ENCODE measurements around the gene KRT76. TPM values are rescaled to one million over a fixed set of nuclear protein-coding genes. Genes with fewer than 3 reads are reported as not detected.

The KRT76 gene
- polyA plus RNA-seq, 1 of the 3 experiments (the other 2 are of a cell fraction): not detected

DNA sequence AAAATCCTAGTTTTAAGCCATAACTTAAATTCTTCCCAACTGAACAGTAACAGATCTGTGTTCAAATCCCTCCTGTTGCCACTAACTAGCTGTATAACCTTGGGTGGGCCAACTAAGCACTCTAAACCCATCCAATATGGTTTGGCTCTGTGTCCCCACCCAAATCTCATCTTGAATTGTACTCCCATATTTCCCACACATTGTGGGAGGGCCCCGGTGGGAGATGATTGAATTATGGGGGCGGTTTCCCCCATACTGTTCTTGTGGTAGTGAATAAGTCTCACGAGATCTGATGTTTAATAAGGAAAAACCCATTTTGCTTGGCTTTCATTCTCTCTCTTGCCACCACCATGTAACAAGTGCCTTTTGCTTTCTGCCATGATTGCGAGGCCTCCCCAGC, 38.0 kb upstream of the KRT76 start (continued):
- TF ChIP-seq GATA2 (CRISPR knock-in tag; IDR thresholded peaks at IDR 0.05): no peak
- TF ChIP-seq RCOR1 (IDR thresholded peaks at IDR 0.05; ENCODE audit: low read length): no peak

- H3K9me2 ChIP-seq: no peaks in the 10 kb centered on the region
- H3K4me3 ChIP-seq (ENCODE audit: low read depth in 2 of 2, low read length in 1 of 2): no peak overlapping the region
- no peaks in the 10 kb centered on the region for H3K79me2 ChIP-seq (ENCODE audit: insufficient read depth)
- no peak overlapping the region for H3K4me2 ChIP-seq
- CTCF ChIA-PET: no interaction called here
- WGBS (ENCODE audit: low lambda C conversion rate): 5% methylated on average over 3 of the region's 4 CpGs
- no peak for DNase-seq
- H3K27ac ChIP-seq (ENCODE audit: low read depth in 2 of 2, low read length in 1 of 2): no peak overlapping the region
- H3K9ac ChIP-seq: no peak overlapping the region
- no peaks in the 10 kb centered on the region for H3K9me3 ChIP-seq
- POLR2A ChIA-PET: no interaction called here
- H2AFZ ChIP-seq (ENCODE audit: low read depth): no peak overlapping the region
- peaks cover 31% of the 10 kb centered on the region for H3K27me3 ChIP-seq (ENCODE audit: insufficient read depth)
- no peaks in the 10 kb centered on the region for H3K36me3 ChIP-seq (replicated peaks in 1 of 2; ENCODE audit: control insufficient read depth in 1 of 2, insufficient read depth in 2 of 2, low read length in 1 of 2)
- no peaks in the 10 kb centered on the region for H4K20me1 ChIP-seq (ENCODE audit: insufficient read depth)
- no peaks in the 10 kb centered on the region for H3F3A ChIP-seq (replicated peaks; ENCODE audit: insufficient read depth)
- H3K4me1 ChIP-seq (ENCODE audit: control insufficient read depth in 1 of 2, insufficient read depth in 2 of 2, low read depth in 1 of 2, low read length in 1 of 2): no peaks in the 10 kb centered on the region
- TF ChIP-seq CTCF (IDR thresholded peaks at IDR 0.05): no peak
- TF ChIP-seq, protein P1, sequence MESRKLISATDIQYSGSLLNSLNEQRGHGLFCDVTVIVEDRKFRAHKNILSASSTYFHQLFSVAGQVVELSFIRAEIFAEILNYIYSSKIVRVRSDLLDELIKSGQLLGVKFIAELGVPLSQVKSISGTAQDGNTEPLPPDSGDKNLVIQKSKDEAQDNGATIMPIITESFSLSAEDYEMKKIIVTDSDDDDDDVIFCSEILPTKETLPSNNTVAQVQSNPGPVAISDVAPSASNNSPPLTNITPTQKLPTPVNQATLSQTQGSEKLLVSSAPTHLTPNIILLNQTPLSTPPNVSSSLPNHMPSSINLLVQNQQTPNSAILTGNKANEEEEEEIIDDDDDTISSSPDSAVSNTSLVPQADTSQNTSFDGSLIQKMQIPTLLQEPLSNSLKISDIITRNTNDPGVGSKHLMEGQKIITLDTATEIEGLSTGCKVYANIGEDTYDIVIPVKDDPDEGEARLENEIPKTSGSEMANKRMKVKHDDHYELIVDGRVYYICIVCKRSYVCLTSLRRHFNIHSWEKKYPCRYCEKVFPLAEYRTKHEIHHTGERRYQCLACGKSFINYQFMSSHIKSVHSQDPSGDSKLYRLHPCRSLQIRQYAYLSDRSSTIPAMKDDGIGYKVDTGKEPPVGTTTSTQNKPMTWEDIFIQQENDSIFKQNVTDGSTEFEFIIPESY (IDR thresholded peaks at IDR 0.05; ENCODE audit: borderline replicate concordance, low read depth): no peak
- TF ChIP-seq USF1 (IDR thresholded peaks at IDR 0.05; ENCODE audit: borderline replicate concordance, low read depth): no peak
- no peak for TF ChIP-seq GABPA (IDR thresholded peaks at IDR 0.05; ENCODE audit: low read depth)
- TF ChIP-seq POLR2AphosphoS5 (IDR thresholded peaks at IDR 0.05; ENCODE audit: low read depth, low read length): no peak
- TF ChIP-seq SIN3A (IDR thresholded peaks at IDR 0.05; ENCODE audit: borderline replicate concordance, low read depth, low read length): no peak
- no peak for TF ChIP-seq FOXM1 (IDR thresholded peaks at IDR 0.05; ENCODE audit: low read depth)
These were observed 37.6 kb upstream of the KRT76 start for GRCh38 chr12:52814710-52815155.

- CTCF ChIA-PET: no interaction called here
- Histone ChIP-seq H3K4me1 (ENCODE audit: control insufficient read depth in 1 of 2, insufficient read depth in 2 of 2, low read depth in 1 of 2, low read length in 1 of 2) (no peaks in the 10 kb centered on the region), H2AFZ (ENCODE audit: low read depth) (no peak within 1 kb of the TSS), H3F3A (replicated peaks; ENCODE audit: insufficient read depth) (no peaks in the 10 kb centered on the region), H4K20me1 (ENCODE audit: insufficient read depth) (no peaks in the 10 kb centered on the region), H3K27me3 (ENCODE audit: insufficient read depth) (peaks cover 26% of the 10 kb centered on the region), H3K9me2 (no peaks in the 10 kb centered on the region), H3K9ac (no peak within 1 kb of the TSS), H3K4me3 (ENCODE audit: low read depth in 2 of 2, low read length in 1 of 2) (no peak within 1 kb of the TSS), H3K36me3 (replicated peaks in 1 of 2; ENCODE audit: control insufficient read depth in 1 of 2, insufficient read depth in 2 of 2, low read length in 1 of 2) (no peaks in the 10 kb centered on the region), H3K27ac (ENCODE audit: low read depth in 2 of 2, low read length in 1 of 2) (no peak within 1 kb of the TSS), H3K4me2 (no peak within 1 kb of the TSS), H3K9me3 (no peaks in the 10 kb centered on the region), H3K79me2 (ENCODE audit: insufficient read depth) (no peaks in the 10 kb centered on the region)
- POLR2A ChIA-PET: no interaction called here
- DNase-seq: no peak
- 27% methylated on average over 8 of the region's 15 CpGs for WGBS (ENCODE audit: low lambda C conversion rate)
- TF ChIP-seq MXI1 (IDR thresholded peaks at IDR 0.05; ENCODE audit: low read depth, low read length): no peak
- no peak for TF ChIP-seq CTCF (IDR thresholded peaks at IDR 0.05)
- no peak for TF ChIP-seq FOXJ3 (CRISPR knock-in tag; IDR thresholded peaks at IDR 0.05)
- no peak for TF ChIP-seq USF1 (IDR thresholded peaks at IDR 0.05; ENCODE audit: borderline replicate concordance, low read depth)
- TF ChIP-seq EZH2phosphoT487 (IDR thresholded peaks at IDR 0.05; ENCODE audit: borderline replicate concordance, low read depth): no peak
- TF ChIP-seq EP300 (IDR thresholded peaks at IDR 0.05; ENCODE audit: borderline replicate concordance in 1 of 2, low read depth in 1 of 2, low read length in 1 of 2): no peak
- no peak for TF ChIP-seq JUND (IDR thresholded peaks at IDR 0.05)
- no peak for TF ChIP-seq FOSL2 (IDR thresholded peaks at IDR 0.05; ENCODE audit: borderline replicate concordance, low read depth)
- TF ChIP-seq GATA2 (CRISPR knock-in tag; IDR thresholded peaks at IDR 0.05): no peak
These were observed 37.0 kb upstream of the KRT76 start, which contains the start of gene KRT4 for GRCh38 chr12:52813885-52814709. TSS of gene KRT4 (minus strand) at chr12:52814116. CDS start at chr12:52814058, 58 bp downstream.

All from SK-N-SH (cell line).